Uterus (tissue), 4 donors: ENCODE results near the gene SYNGR1. TPM values are rescaled to one million over a fixed set of nuclear protein-coding genes. Genes with fewer than 3 reads are reported as not detected.

Experiments
- DNase-seq, 2 donors: peaks; one replicate each; pipeline ENCODE4 v3.0.0-alpha.2; 2019 to 2020
- H3K27ac ChIP-seq, 2 donors: fragments of 200-600 bp; sonication (generic); 1 replicate in 1 of 2; 2 replicates in 1 of 2; pipeline ENCODE4 v1.5.1; 2016 to 2018
- H3K27me3 ChIP-seq, 2 donors: fragments of 200-600 bp; sonication (generic); one replicate each; pipeline ENCODE4 v1.5.1; 2018 to 2019; ENCODE audit warnings: control low read depth in 1 of 2
- H3K36me3 ChIP-seq, 2 donors: fragments of 200-600 bp; sonication (generic); one replicate each; pipeline ENCODE4 v1.5.1; 2019; ENCODE audit warnings: control low read depth in 1 of 2
- H3K4me1 ChIP-seq, 2 donors: fragments of 200-600 bp; sonication (generic); one replicate each; pipeline ENCODE4 v1.5.1; 2018 to 2019; ENCODE audit warnings: control low read depth in 1 of 2
- H3K4me3 ChIP-seq, 2 donors: fragments of 200-600 bp; sonication (generic); 1 replicate in 1 of 2; 2 replicates in 1 of 2; pipeline ENCODE4 v1.5.1; 2018 to 2019; ENCODE audit warnings: mild to moderate bottlenecking in 1 of 2
- H3K9me3 ChIP-seq, 2 donors: fragments of 200-600 bp; sonication (generic); one replicate each; pipeline ENCODE4 v1.5.1; 2019; ENCODE audit warnings: control low read depth in 1 of 2
- POLR2A ChIP-seq, 2 donors: fragments of 450-650 bp; IDR thresholded peaks; one replicate each; pipeline ENCODE4 v1.6.1; 2016; ENCODE audit warnings: antibody characterized with exemption in 2 of 2, mild to moderate bottlenecking in 1 of 2, moderate library complexity in 1 of 2
- intact Hi-C: fragments of 100-400 bp; cut with DNase I; formaldehyde crosslinking; loops from one replicate; pipeline ENCODE4 v1.15.1; 2023; ENCODE audit warnings: low total_unique reads
- total RNA-seq, 4 donors: library from RNA; depleted of rRNA in 3 of 4; stranded (reverse); fragments of >200 nt in 3 of 4; gene quantifications; one replicate each; pipeline versions ENCODE4 v1.1.0 to v1.2.4, GENCODE V29; 2014 to 2023
- TF ChIP-seq, protein P1 (sequence below), 4 experiments: fragments of 200-600 bp in 2 of 4; fragments of 450-650 bp in 2 of 4; sonication (generic) in 2 of 4; IDR thresholded peaks; one replicate each; pipeline ENCODE4 v1.5.1; 2016 to 2019; ENCODE audit warnings: antibody characterized with exemption in 4 of 4, mild to moderate bottlenecking in 2 of 4, moderate library complexity in 1 of 4
- donor health status: DM: yes; HTN: yes; CAD: no.

Gene SYNGR1
- total RNA-seq, 4 donors from 2014 or later = 12.9 to 57.9 (median 35.4) TPM

DNA sequence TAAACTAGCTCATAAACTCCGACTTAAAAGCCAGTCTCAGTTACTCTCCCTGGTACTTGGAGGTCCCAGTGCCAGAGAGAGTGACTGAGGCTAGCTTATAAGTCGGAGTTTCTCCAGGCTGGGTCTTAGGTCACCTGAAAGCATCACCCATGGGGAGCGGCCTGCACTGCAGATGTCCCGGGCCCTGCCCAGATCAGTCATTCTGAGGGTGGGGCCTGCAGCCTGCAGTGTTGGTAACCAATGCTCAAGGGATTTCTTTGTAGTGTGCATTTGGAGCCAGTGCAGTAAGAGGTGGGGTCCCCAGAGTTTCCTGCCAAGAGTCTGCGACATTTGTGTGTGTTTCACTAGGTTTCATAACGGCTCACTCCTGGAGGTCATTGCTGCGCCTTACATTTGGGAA is 64.6 kb downstream of the SYNGR1 start:
- Histone ChIP-seq H3K36me3 (no peaks in the 10 kb centered on the region), H3K4me1 (no peaks in the 10 kb centered on the region), H3K4me3 (no peak overlapping the region), H3K27me3 (no peaks in the 10 kb centered on the region), H3K9me3 (no peaks in the 10 kb centered on the region), H3K27ac (no peak overlapping the region)
- intact Hi-C loops = no loop called here
- TF ChIP-seq POLR2A (IDR thresholded peaks at IDR 0.05) = no peak
- TF ChIP-seq, protein P1, sequence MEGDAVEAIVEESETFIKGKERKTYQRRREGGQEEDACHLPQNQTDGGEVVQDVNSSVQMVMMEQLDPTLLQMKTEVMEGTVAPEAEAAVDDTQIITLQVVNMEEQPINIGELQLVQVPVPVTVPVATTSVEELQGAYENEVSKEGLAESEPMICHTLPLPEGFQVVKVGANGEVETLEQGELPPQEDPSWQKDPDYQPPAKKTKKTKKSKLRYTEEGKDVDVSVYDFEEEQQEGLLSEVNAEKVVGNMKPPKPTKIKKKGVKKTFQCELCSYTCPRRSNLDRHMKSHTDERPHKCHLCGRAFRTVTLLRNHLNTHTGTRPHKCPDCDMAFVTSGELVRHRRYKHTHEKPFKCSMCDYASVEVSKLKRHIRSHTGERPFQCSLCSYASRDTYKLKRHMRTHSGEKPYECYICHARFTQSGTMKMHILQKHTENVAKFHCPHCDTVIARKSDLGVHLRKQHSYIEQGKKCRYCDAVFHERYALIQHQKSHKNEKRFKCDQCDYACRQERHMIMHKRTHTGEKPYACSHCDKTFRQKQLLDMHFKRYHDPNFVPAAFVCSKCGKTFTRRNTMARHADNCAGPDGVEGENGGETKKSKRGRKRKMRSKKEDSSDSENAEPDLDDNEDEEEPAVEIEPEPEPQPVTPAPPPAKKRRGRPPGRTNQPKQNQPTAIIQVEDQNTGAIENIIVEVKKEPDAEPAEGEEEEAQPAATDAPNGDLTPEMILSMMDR (IDR thresholded peaks at IDR 0.05) = no peak
- DNase-seq = no peak

DNA sequence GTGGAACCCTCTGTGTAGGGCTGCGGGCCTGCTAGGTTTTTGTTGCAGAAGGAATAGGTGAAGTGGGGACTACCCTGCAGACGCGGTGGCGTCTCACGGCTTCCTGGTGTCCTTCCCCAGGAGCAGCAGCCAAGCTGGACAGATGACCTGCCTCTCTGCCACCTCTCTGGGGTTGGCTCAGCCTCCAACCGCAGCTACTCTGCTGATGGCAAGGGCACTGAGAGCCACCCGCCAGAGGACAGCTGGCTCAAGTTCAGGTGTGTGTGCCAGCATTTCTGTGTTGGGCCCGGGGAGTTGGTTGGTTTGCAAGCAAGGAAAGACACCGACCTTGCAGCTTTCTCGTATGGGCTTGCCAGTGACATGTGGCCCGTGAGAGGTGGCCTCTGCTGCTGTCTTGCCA is 65.1 kb downstream of the SYNGR1 start:
- Histone ChIP-seq H3K27me3 (no peaks in the 10 kb centered on the region), H3K36me3 (no peaks in the 10 kb centered on the region), H3K27ac (no peak overlapping the region), H3K4me3 (no peak overlapping the region), H3K4me1 (no peaks in the 10 kb centered on the region), H3K9me3 (no peaks in the 10 kb centered on the region)
- TF ChIP-seq, protein P1 (IDR thresholded peaks at IDR 0.05) = no peak
- TF ChIP-seq POLR2A (IDR thresholded peaks at IDR 0.05) = no peak
- DNase-seq = no peak
- intact Hi-C loops = no loop called here

DNA sequence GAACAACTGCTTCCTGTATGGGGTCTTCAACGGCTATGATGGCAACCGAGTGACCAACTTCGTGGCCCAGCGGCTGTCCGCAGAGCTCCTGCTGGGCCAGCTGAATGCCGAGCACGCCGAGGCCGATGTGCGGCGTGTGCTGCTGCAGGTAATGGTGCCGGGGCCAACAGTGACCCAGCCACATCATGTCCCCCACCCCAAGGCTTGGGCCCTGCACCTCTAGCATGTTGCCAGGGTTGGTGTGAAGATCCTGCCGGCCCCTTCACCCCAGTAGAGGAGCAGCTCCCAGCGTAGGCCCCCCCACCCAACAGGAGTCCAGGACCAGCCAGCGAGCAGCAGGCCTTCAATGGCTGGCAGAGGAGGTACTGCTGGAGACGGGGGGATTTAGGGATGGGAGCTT is 65.7 kb downstream of the SYNGR1 start:
- no peak overlapping the region for H3K4me3 ChIP-seq
- H3K27ac ChIP-seq = no peak overlapping the region
- DNase-seq = no peak
- no peaks in the 10 kb centered on the region for H3K36me3 ChIP-seq
- TF ChIP-seq, protein P1 (IDR thresholded peaks at IDR 0.05) = no peak
- no peak for TF ChIP-seq POLR2A (IDR thresholded peaks at IDR 0.05)
- intact Hi-C loops = no loop called here
- H3K4me1 ChIP-seq = no peaks in the 10 kb centered on the region
- H3K27me3 ChIP-seq = no peaks in the 10 kb centered on the region
- no peaks in the 10 kb centered on the region for H3K9me3 ChIP-seq

DNA sequence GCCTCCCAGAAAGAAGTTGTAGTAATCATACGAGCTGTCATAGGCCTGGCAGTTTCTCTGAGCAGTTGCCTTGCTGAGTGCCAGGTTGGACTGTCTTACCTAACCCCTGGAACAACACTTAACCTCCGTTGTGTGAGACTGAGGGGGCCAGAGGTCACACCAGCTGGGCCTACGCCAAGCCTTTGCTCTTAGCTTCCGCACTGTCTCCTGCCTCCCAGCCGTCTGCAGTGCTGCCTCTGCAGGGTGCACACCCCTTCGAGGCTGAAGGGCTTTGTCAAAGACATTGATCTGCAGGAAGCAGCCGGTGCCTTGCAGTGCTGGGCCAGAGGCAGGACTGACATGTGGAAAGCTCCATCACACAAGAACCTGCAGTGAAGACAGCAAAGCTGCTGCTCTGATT is 66.5 kb downstream of the SYNGR1 start:
- no peaks in the 10 kb centered on the region for H3K27me3 ChIP-seq
- H3K4me3 ChIP-seq = no peak overlapping the region
- intact Hi-C loops = no loop called here
- no peaks in the 10 kb centered on the region for H3K9me3 ChIP-seq
- H3K36me3 ChIP-seq = no peaks in the 10 kb centered on the region
- no peak for DNase-seq
- no peak overlapping the region for H3K27ac ChIP-seq
- no peaks in the 10 kb centered on the region for H3K4me1 ChIP-seq
- TF ChIP-seq, protein P1 (IDR thresholded peaks at IDR 0.05) = no peak
- no peak for TF ChIP-seq POLR2A (IDR thresholded peaks at IDR 0.05)

DNA sequence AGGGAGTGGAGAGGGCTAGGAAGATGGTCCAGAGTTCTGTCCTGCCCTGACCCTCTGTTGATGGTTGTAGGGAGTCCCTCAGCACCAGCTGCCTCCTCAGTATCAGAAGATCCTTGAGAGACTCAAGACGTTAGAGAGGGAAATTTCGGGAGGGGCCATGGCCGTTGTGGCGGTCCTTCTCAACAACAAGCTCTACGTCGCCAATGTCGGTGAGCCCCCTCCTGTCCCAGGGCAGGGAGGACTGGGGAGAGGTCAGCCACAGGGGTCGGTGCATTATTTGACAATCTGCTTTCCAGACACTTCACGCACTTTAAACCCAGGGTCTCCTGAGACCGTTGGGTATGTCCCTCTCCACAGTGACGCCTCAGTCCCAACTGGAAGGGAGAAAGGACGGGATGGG is 67.8 kb downstream of the SYNGR1 start:
- Histone ChIP-seq H3K36me3 (no peaks in the 10 kb centered on the region), H3K27ac (no peak overlapping the region), H3K27me3 (no peaks in the 10 kb centered on the region), H3K4me3 (no peak overlapping the region), H3K4me1 (no peaks in the 10 kb centered on the region), H3K9me3 (no peaks in the 10 kb centered on the region)
- intact Hi-C loops = no loop called here
- no peak for DNase-seq
- no peak for TF ChIP-seq POLR2A (IDR thresholded peaks at IDR 0.05)
- TF ChIP-seq, protein P1 (IDR thresholded peaks at IDR 0.05) = no peak
